Measurements from ENCODE around the gene INPP5E.

Gene INPP5E

GRCh38 chr9:136455043-136456002 is 15.7 kb upstream of the INPP5E start:
- DNase-seq (ENCODE audit: low read depth) = no peak
- no peak overlapping the region for H3K4me3 ChIP-seq (replicated peaks; ENCODE audit: low read depth, low read length)
- TF ChIP-seq, protein P1, sequence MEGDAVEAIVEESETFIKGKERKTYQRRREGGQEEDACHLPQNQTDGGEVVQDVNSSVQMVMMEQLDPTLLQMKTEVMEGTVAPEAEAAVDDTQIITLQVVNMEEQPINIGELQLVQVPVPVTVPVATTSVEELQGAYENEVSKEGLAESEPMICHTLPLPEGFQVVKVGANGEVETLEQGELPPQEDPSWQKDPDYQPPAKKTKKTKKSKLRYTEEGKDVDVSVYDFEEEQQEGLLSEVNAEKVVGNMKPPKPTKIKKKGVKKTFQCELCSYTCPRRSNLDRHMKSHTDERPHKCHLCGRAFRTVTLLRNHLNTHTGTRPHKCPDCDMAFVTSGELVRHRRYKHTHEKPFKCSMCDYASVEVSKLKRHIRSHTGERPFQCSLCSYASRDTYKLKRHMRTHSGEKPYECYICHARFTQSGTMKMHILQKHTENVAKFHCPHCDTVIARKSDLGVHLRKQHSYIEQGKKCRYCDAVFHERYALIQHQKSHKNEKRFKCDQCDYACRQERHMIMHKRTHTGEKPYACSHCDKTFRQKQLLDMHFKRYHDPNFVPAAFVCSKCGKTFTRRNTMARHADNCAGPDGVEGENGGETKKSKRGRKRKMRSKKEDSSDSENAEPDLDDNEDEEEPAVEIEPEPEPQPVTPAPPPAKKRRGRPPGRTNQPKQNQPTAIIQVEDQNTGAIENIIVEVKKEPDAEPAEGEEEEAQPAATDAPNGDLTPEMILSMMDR (IDR thresholded peaks at IDR 0.05; ENCODE audit: low read length, missing control alignments) = no peak

DNA sequence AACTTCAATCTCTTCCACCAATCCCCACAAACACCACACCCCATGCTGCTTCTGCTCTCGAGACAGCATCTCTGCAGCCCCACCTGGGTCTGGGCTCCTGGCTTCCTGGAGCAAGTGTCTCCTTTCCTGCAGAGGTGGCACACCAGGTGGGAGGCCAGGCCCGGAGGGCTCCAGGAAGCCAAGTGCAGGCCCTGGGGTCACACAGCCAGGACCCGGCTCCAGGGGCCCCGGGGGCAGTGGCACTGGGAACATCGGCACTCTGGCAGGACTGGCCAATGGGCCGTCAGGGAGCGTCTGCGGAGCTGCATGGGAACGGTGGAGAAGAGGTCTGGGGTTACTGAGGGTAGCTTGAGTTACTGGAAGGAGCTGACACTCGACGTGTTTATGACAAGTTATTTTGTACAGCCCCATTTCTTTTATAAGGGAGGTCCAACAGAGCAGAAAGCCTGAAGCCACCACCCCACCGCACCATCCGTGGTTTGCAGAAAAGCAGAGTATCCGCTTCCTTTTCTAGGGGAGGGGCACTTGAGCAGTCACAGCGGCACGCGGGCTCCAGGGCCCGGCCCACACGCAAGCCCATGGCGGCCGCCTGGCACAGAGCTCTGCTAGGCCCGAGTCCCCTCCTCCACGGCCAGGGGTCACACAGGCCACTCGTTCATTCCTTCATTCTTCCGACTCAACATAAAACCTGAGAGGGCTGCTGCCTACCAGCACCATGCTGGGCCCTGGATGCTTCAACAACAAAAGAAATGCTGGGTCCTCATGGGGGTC is 14.6 kb upstream of the INPP5E start:
- H3K4me3 ChIP-seq (replicated peaks; ENCODE audit: low read depth, low read length) = no peak overlapping the region
- TF ChIP-seq, protein P1 (IDR thresholded peaks at IDR 0.05; ENCODE audit: low read length, missing control alignments) = no peak
- no peak for DNase-seq (ENCODE audit: low read depth)

DNA sequence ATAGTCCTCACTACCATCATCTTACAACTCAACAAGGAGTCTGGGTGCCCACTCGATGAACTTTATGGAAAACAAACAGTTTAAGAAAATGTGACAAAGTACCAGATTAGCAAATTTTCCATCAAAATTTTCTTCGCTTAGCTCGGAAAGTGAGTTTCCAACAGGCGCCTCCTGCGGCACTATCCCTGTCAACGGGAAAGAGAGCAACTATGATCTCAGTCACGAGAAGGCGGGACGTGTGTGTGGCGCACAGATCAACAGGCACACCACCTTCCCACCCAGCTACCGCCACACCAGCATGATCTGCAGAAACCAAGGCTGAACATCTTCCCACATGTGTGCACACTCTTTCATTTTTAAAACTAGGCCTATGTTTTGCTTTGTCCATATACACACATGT is 13.7 kb upstream of the INPP5E start:
- DNase-seq (ENCODE audit: low read depth) = no peak
- TF ChIP-seq, protein P1 (IDR thresholded peaks at IDR 0.05; ENCODE audit: low read length, missing control alignments) = no peak
- H3K4me3 ChIP-seq (replicated peaks; ENCODE audit: low read depth, low read length) = no peak overlapping the region

- no peak for DNase-seq (ENCODE audit: low read depth)
- TF ChIP-seq, protein P1 (IDR thresholded peaks at IDR 0.05; ENCODE audit: low read length, missing control alignments) = no peak
- H3K4me3 ChIP-seq (replicated peaks; ENCODE audit: low read depth, low read length) = no peak overlapping the region
These were observed 11.7 kb upstream of the INPP5E start for GRCh38 chr9:136451221-136451877.

DNA sequence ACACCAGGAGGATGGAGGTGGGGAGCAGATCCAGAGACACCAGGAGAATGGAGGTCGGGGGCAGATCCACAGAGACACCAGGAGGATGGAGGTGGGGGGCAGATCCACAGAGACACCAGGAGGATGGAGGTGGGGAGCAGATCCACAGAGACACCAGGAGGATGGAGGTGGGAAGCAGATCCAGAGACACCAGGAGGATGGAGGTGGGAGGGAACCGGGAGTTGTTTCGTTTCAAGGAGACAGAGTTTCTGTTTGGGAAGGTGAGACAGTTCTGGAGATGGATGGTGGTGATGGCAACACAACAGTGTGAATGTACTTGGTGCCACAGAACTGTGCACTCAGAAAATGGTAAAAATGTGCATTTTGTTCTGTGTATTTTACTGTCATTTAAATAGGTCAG is 9.0 kb upstream of the INPP5E start:
- TF ChIP-seq, protein P1 (IDR thresholded peaks at IDR 0.05; ENCODE audit: low read length, missing control alignments) = no peak
- H3K4me3 ChIP-seq (replicated peaks; ENCODE audit: low read depth, low read length) = no peak overlapping the region
- DNase-seq (ENCODE audit: low read depth) = no peak

- DNase-seq (ENCODE audit: low read depth) = no peak
- TF ChIP-seq, protein P1 (IDR thresholded peaks at IDR 0.05; ENCODE audit: low read length, missing control alignments) = no peak
- no peak overlapping the region for H3K4me3 ChIP-seq (replicated peaks; ENCODE audit: low read depth, low read length)
These were observed 7.6 kb upstream of the INPP5E start for GRCh38 chr9:136447173-136447778.

Measured in fibroblast of pulmonary artery (primary cell).